OCI-LY7 (cell line): ENCODE results near the gene FBXL17. TPM values are rescaled to one million over a fixed set of nuclear protein-coding genes. Genes with fewer than 3 reads are reported as not detected.

ENCODE experiments used
- BruUV-seq: library from RNA; stranded (reverse); fragments of 400-500 nt; replicated peaks from 2 replicates; lab custom pipeline; 2021; lab: Mats Ljungman, UMichigan
- CTCF ChIA-PET: fragments of 300-600 bp; sonication (Branson Sonifier 250); formaldehyde crosslinking; loops from one replicate; lab custom pipeline; 2022; ENCODE audit warnings: antibody characterized with exemption; ENCODE audit not compliant: unreplicated experiment; lab: Charles Lee
- POLR2A ChIA-PET: fragments of 300-600 bp; sonication (Branson Sonifier 250); formaldehyde crosslinking; loops from one replicate; lab custom pipeline; 2022; ENCODE audit warnings: antibody characterized with exemption; lab: Charles Lee
- DNase-seq: peaks from one replicate; pipeline ENCODE4 v3.0.0-alpha.2; 2015; ENCODE audit warnings: low spot score
- H2AFZ ChIP-seq: fragments of 200-600 bp; sonication (generic), shearing (Covaris generic); 2 replicates; pipeline ENCODE4 v1.6.1; 2014; ENCODE audit warnings: mild to moderate bottlenecking, antibody characterized with exemption, low read length, moderate library complexity
- H3K27ac ChIP-seq: fragments of 200-600 bp; sonication (generic); 2 replicates; pipeline ENCODE4 v1.5.1; 2014; ENCODE audit warnings: mixed run types, low read depth, mild to moderate bottlenecking, moderate library complexity, low read length, inconsistent platforms; ENCODE audit not compliant: poor library complexity, severe bottlenecking
- H3K36me3 ChIP-seq: fragments of 200-600 bp; sonication (generic); 2 replicates; pipeline ENCODE4 v1.6.1; 2014; ENCODE audit warnings: mild to moderate bottlenecking, antibody characterized with exemption, low read length, moderate library complexity, mixed read lengths; ENCODE audit not compliant: insufficient read depth
- H3K4me1 ChIP-seq: fragments of 200-600 bp; sonication (generic); 2 replicates; pipeline ENCODE4 v1.5.1; 2014; ENCODE audit warnings: mild to moderate bottlenecking, low read length; ENCODE audit not compliant: insufficient read depth, poor library complexity, severe bottlenecking
- H3K4me2 ChIP-seq: fragments of 200-600 bp; sonication (generic); 2 replicates; pipeline ENCODE4 v1.6.1; 2014; ENCODE audit warnings: mild to moderate bottlenecking, low read length
- H3K4me3 ChIP-seq: fragments of 200-600 bp; sonication (generic); 2 replicates; pipeline ENCODE4 v1.5.1; 2014; ENCODE audit warnings: mild to moderate bottlenecking, low read depth, low read length; ENCODE audit not compliant: poor library complexity, severe bottlenecking
- H3K79me2 ChIP-seq: fragments of 200-600 bp; sonication (generic); 2 replicates; pipeline ENCODE4 v1.6.1; 2016; ENCODE audit warnings: low read depth, mild to moderate bottlenecking, low read length, moderate library complexity, mixed read lengths; ENCODE audit not compliant: insufficient read depth
- H3K9me2 ChIP-seq: fragments of 200-600 bp; sonication (generic); 2 replicates; pipeline ENCODE4 v1.6.1; 2016; ENCODE audit warnings: mild to moderate bottlenecking, low read length, mixed read lengths; ENCODE audit not compliant: insufficient read depth
- H3K9me3 ChIP-seq: fragments of 200-600 bp; sonication (generic); 2 replicates; pipeline ENCODE4 v1.6.1; 2014; ENCODE audit warnings: mild to moderate bottlenecking, mixed run types, low read length, mixed read lengths
- H4K20me1 ChIP-seq: fragments of 200-600 bp; sonication (generic); 2 replicates; pipeline ENCODE4 v1.6.1; 2014; ENCODE audit warnings: mild to moderate bottlenecking, antibody characterized with exemption, low read length, moderate library complexity, mixed read lengths; ENCODE audit not compliant: insufficient read depth
- EZH2phosphoT487 ChIP-seq: fragments of 200-600 bp; sonication (generic); IDR thresholded peaks from 2 replicates; pipeline ENCODE4 v1.6.1; 2018; ENCODE audit warnings: low read depth, borderline replicate concordance, mild to moderate bottlenecking, mixed run types, antibody characterized with exemption, low read length, moderate library complexity, mixed read lengths
- intact Hi-C: fragments of 100-400 bp; cut with micrococcal nuclease; formaldehyde crosslinking; loops from one replicate; pipeline ENCODE4 v1.10.0; 2022; ENCODE audit not compliant: unreplicated experiment
- total RNA-seq, 2 experiments: library from RNA; depleted of rRNA in 1 of 2; stranded (reverse); fragments of >200 nt in 1 of 2; shearing (Covaris generic) in 1 of 2; gene quantifications; 2 replicates each; pipeline ENCODE4 v1.2.3, GENCODE V29; 2014 to 2022
- TF ChIP-seq, protein P1 (sequence below): fragments of 200-600 bp; sonication (generic); conservative IDR thresholded peaks from 2 replicates; pipeline ENCODE4 v1.5.1; 2014; ENCODE audit warnings: mild to moderate bottlenecking, antibody characterized with exemption, low read length, moderate library complexity, mixed read lengths

FBXL17 gene
- total RNA-seq, 2 experiments from 2014 or later = 10.2 to 21.6 TPM

DNA sequence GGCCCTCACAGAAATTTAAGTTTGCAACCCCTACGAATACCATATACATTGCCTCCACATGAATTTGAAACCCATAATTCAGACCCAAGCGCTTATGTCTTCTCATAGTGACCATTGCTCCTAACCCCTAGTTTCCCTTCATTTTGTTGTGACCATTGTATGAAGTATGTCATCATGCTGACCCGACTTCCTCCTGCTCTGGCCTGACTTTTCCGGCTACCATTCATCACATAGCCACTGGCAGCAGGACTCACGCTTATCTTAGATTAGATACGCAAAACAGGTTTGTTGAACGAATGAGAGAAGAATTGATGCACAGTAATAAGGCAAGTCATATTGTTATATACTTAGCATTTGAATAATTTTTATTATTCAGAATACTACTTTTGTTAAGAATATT is 345.4 kb downstream of the FBXL17 start:
- CTCF ChIA-PET = no interaction called here
- Histone ChIP-seq H3K9me2 (no peaks in the 10 kb centered on the region), H4K20me1 (no peaks in the 10 kb centered on the region), H2AFZ (no peak overlapping the region), H3K4me2 (no peak overlapping the region), H3K4me3 (no peak overlapping the region), H3K36me3 (no peaks in the 10 kb centered on the region), H3K27ac (no peak overlapping the region), H3K4me1 (no peaks in the 10 kb centered on the region), H3K9me3 (no peaks in the 10 kb centered on the region), H3K79me2 (no peaks in the 10 kb centered on the region)
- DNase-seq = no peak
- BruUV-seq = no TSS peak
- intact Hi-C loops = no loop called here
- POLR2A ChIA-PET = no interaction called here
- TF ChIP-seq, protein P1, sequence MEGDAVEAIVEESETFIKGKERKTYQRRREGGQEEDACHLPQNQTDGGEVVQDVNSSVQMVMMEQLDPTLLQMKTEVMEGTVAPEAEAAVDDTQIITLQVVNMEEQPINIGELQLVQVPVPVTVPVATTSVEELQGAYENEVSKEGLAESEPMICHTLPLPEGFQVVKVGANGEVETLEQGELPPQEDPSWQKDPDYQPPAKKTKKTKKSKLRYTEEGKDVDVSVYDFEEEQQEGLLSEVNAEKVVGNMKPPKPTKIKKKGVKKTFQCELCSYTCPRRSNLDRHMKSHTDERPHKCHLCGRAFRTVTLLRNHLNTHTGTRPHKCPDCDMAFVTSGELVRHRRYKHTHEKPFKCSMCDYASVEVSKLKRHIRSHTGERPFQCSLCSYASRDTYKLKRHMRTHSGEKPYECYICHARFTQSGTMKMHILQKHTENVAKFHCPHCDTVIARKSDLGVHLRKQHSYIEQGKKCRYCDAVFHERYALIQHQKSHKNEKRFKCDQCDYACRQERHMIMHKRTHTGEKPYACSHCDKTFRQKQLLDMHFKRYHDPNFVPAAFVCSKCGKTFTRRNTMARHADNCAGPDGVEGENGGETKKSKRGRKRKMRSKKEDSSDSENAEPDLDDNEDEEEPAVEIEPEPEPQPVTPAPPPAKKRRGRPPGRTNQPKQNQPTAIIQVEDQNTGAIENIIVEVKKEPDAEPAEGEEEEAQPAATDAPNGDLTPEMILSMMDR = no peak
- no peak for TF ChIP-seq EZH2phosphoT487

DNA sequence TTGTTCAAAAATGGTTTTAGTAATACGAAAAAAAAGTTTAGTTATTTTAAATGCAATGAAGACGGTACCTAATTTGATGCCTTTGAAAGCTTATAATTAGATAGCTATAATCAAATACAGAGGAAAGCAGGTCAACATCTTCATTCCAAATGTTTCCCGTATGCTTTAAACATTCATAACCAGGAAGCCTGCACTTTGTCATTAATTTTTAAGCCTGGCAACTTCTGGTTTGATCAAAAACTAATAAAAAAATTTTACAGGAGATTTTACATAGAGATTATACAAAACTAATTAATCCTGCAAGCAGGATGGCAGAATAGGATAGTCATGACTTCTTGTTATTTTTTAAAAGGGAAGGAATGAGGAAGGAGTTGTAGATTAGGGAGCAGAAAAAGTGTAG is 353.0 kb downstream of the FBXL17 start:
- CTCF ChIA-PET = no interaction called here
- no TSS peak for BruUV-seq
- TF ChIP-seq, protein P1 = no peak
- no peak for TF ChIP-seq EZH2phosphoT487
- H3K36me3 ChIP-seq = no peaks in the 10 kb centered on the region
- no peak overlapping the region for H3K4me2 ChIP-seq
- H2AFZ ChIP-seq = no peak overlapping the region
- no peaks in the 10 kb centered on the region for H4K20me1 ChIP-seq
- H3K4me1 ChIP-seq = no peaks in the 10 kb centered on the region
- no peak overlapping the region for H3K27ac ChIP-seq
- H3K9me2 ChIP-seq = no peaks in the 10 kb centered on the region
- intact Hi-C loops = no loop called here
- DNase-seq = no peak
- no peaks in the 10 kb centered on the region for H3K79me2 ChIP-seq
- no peak overlapping the region for H3K4me3 ChIP-seq
- H3K9me3 ChIP-seq = no peaks in the 10 kb centered on the region
- POLR2A ChIA-PET = interaction anchor here (0.5 to 0.8 kb wide), 4 partner anchors 9 to 965 kb away, joined by 3 read pairs; no protein-coding TSS in a partner anchor

DNA sequence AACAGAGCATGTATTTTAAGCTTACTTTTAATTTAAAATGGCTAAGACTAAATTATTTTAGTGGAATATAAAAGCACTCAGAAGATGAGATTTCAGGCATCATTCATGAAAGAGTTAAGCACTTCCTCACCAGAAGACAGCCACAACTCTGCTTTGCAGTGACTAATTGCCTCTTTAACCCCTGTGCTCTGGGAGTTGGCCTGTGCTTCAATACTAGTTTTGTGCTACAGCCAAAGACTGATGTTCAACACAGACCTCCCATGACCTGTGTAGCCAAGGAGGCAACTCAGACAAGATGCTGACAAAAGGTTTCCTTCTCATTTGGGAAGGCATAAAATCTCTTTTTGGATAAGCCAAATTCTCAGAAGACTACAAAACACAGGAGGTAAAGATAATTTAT is 353.5 kb downstream of the FBXL17 start:
- ChIA-PET CTCF (no interaction called here), POLR2A (interaction anchor here (0.7 kb wide), 1 partner anchor 9 kb away, joined by 3 read pairs; no protein-coding TSS in a partner anchor)
- Histone ChIP-seq H3K4me3 (no peak overlapping the region), H3K79me2 (no peaks in the 10 kb centered on the region), H3K4me1 (no peaks in the 10 kb centered on the region), H3K4me2 (no peak overlapping the region), H3K27ac (no peak overlapping the region), H4K20me1 (no peaks in the 10 kb centered on the region), H3K9me3 (no peaks in the 10 kb centered on the region), H3K36me3 (no peaks in the 10 kb centered on the region), H3K9me2 (no peaks in the 10 kb centered on the region), H2AFZ (no peak overlapping the region)
- DNase-seq = no peak
- TF ChIP-seq, protein P1 = no peak
- intact Hi-C loops = no loop called here
- no TSS peak for BruUV-seq
